Endodermal cell (in vitro differentiated cells): Measurements from ENCODE around the gene HSBP1L1. TPM values are rescaled to one million over a fixed set of nuclear protein-coding genes. Genes with fewer than 3 reads are reported as not detected.

Experiments used
- DNase-seq: peaks from one replicate; pipeline ENCODE4 v3.0.0-alpha.2; 2017
- H3K27ac ChIP-seq: 2 replicates; pipeline ENCODE4 v1.5.1; 2013; ENCODE audit warnings: mild to moderate bottlenecking, low read depth, low read length, moderate library complexity
- H3K27me3 ChIP-seq: 2 replicates; pipeline ENCODE4 v1.6.1; 2013; ENCODE audit warnings: mild to moderate bottlenecking, low read length, moderate library complexity; ENCODE audit not compliant: insufficient read depth, control insufficient read depth, poor library complexity, severe bottlenecking
- H3K36me3 ChIP-seq: 2 replicates; pipeline ENCODE4 v1.7.0; 2013; ENCODE audit warnings: mild to moderate bottlenecking, low read length, moderate library complexity; ENCODE audit not compliant: control insufficient read depth, insufficient read depth
- H3K4me1 ChIP-seq: one replicate; pipeline ENCODE4 v1.7.0; 2013; ENCODE audit warnings: low read length; ENCODE audit not compliant: control insufficient read depth, insufficient read depth
- H3K4me3 ChIP-seq: 2 replicates; pipeline ENCODE4 v1.5.1; 2013; ENCODE audit warnings: mild to moderate bottlenecking, low read length, moderate library complexity
- H3K9ac ChIP-seq: 2 replicates; pipeline ENCODE4 v1.6.1; 2013; ENCODE audit warnings: mild to moderate bottlenecking, low read length, moderate library complexity; ENCODE audit not compliant: poor library complexity, severe bottlenecking; ENCODE audit errors: extremely low read depth
- H3K9me3 ChIP-seq: 2 replicates; pipeline ENCODE4 v1.6.1; 2013; ENCODE audit warnings: mild to moderate bottlenecking, low read length, moderate library complexity; ENCODE audit not compliant: control insufficient read depth
- H3K27ac Mint-ChIP-seq: 2 replicates; pipeline ENCODE4 v1.8.0; 2020; ENCODE audit warnings: mixed read lengths
- H3K27me3 Mint-ChIP-seq: 2 replicates; pipeline ENCODE4 v1.8.0; 2021; ENCODE audit warnings: mild to moderate bottlenecking, mixed read lengths; ENCODE audit not compliant: insufficient read depth
- H3K36me3 Mint-ChIP-seq: 2 replicates; pipeline ENCODE4 v1.8.0; 2020; ENCODE audit warnings: low read depth, mixed read lengths
- H3K4me1 Mint-ChIP-seq: 2 replicates; pipeline ENCODE4 v1.8.0; 2020; ENCODE audit warnings: mixed read lengths
- H3K4me3 Mint-ChIP-seq: 2 replicates; pipeline ENCODE4 v1.8.0; 2020; ENCODE audit warnings: mild to moderate bottlenecking, moderate library complexity, mixed read lengths
- H3K9me3 Mint-ChIP-seq: 2 replicates; pipeline ENCODE4 v1.8.0; 2020; ENCODE audit warnings: mild to moderate bottlenecking, mixed read lengths
- CTCF ChIP-seq: fragments of 200-600 bp; sonication (generic); conservative IDR thresholded peaks from 2 replicates; pipeline ENCODE4 v1.5.0; 2021; ENCODE audit warnings: antibody characterized with exemption, mild to moderate bottlenecking
- WGBS, 2 experiments: methylation state at CpG; one replicate each; pipeline versions ENCODE4 v1.1.5 to v1.1.7; 2013; ENCODE audit warnings: missing lambda C conversion rate in 2 of 2, mixed read lengths in 1 of 2; ENCODE audit not compliant: insufficient coverage in 1 of 2, insufficient read length in 1 of 2; 5-methylcytosine and 5-hydroxymethylcytosine counted together
- total RNA-seq, 2 donors: library from RNA; stranded (reverse); fragmentation: NEBNext Ultra II Directional in 1 of 2; extraction: Animal tissue kit (Norgen Biotek cat#: 25700) in 1 of 2; gene quantifications; 2 replicates in 1 of 2; 3 replicates in 1 of 2; pipeline ENCODE4 v1.2.1, GENCODE V29; 2021

The HSBP1L1 gene
- total RNA-seq, 2 donors from 2014 or later = 2.6 to 2.7 TPM

DNA sequence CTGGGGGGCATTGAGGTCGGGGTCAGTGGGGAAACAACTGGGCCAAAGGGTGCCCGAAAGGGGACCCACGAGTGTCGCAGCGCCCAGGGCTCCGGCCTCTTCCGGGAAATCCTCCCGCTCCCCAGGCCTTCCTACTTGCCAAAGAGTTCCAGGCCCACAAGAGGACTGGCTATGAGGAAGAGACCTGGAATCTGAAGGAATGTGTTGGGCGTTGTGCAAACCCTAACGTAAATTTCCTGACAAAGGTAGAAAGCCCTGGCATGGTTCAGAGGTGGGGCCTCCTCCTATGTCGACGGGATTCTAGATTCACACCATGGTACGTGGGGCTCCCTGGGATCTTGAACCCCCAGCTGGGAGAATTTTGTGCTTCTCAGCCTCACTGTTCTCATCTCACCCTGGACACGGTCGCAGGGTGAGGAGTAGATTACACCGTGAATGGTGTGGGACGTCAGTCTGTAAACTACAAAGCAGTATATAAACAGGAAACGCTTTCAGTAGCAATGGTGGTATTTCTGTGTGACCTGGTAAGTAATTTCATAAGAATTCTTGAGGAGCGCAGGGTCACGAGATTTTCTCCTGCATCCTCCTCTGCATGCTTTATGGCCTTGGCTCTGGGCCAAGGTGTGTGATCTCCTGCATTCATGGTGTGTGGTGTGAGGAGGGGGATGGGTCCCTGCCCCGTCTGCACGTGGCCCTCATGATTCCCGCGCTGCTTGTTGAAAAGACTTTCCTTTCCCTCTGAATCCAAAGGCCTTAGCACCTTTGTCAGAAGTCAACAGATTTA lies 868 bp downstream of the HSBP1L1 start:
- Histone ChIP-seq H3K36me3 (peaks cover 13% of the 10 kb centered on the region), H3K27ac (no peak overlapping the region), H3K9ac (peak overlapping the region; percentile 66), H3K27me3 (peaks cover 7% of the 10 kb centered on the region), H3K4me3 (peak overlapping the region; percentile 64), H3K4me1 (peaks cover 4% of the 10 kb centered on the region), H3K9me3 (no peaks in the 10 kb centered on the region)
- Mint-ChIP-seq H3K4me3 (peak overlapping the region; percentile 37), H3K9me3 (peaks cover 2% of the 10 kb centered on the region), H3K36me3 (peaks cover 10% of the 10 kb centered on the region), H3K27ac (no peak overlapping the region), H3K27me3 (peaks cover 47% of the 10 kb centered on the region), H3K4me1 (peaks cover 10% of the 10 kb centered on the region)
- 67 to 71% methylated on average over 8 to 24 of the region's 24 CpGs for WGBS, 2 experiments
- peak; percentile 76 for DNase-seq
- TF ChIP-seq CTCF = no peak

DNA sequence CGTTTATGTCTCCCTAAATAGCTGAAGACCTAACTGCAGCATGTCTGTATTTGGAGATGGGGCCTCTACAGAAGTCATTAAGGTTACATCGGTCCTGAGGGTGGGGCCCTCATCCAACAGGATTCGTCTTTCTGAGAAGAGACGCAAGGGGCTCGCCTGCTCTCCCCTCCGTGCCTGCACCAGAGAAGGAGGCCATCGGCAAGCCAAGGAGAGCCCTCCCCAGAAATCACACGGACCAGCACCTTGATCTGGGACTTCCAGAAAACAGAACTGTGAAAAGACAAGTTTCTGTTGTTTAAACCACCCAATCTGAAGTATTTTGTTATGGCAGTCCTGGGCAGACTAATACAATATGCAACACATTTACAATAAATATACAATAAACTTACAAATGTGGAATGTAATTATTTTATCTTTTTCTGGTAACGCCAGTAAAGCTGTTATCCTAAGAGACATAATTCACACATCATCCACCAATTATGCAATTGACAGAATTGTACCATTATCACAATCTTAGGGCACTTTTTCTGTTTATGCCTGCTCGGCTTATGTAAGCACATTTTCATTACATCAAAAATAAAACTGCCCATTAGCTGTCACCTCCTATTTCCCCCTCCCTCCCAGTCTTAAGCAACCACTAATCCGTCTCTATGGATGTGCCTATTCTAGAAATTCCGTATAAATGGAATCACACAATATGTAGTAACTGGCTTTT lies 6.1 kb downstream of the HSBP1L1 start:
- Histone ChIP-seq H3K4me3 (no peak overlapping the region), H3K4me1 (no peaks in the 10 kb centered on the region), H3K9ac (no peak overlapping the region), H3K9me3 (no peaks in the 10 kb centered on the region), H3K36me3 (peaks cover 63% of the 10 kb centered on the region), H3K27ac (no peak overlapping the region), H3K27me3 (no peaks in the 10 kb centered on the region)
- Mint-ChIP-seq H3K9me3 (peaks cover under 1% of the 10 kb centered on the region), H3K4me1 (peaks cover 9% of the 10 kb centered on the region), H3K27ac (no peak overlapping the region), H3K36me3 (peaks cover 58% of the 10 kb centered on the region), H3K27me3 (peaks cover 3% of the 10 kb centered on the region), H3K4me3 (no peak overlapping the region)
- no peak for DNase-seq
- 95 to 96% methylated on average over 7 to 12 of the region's 12 CpGs for WGBS, 2 experiments
- no peak for TF ChIP-seq CTCF

DNA sequence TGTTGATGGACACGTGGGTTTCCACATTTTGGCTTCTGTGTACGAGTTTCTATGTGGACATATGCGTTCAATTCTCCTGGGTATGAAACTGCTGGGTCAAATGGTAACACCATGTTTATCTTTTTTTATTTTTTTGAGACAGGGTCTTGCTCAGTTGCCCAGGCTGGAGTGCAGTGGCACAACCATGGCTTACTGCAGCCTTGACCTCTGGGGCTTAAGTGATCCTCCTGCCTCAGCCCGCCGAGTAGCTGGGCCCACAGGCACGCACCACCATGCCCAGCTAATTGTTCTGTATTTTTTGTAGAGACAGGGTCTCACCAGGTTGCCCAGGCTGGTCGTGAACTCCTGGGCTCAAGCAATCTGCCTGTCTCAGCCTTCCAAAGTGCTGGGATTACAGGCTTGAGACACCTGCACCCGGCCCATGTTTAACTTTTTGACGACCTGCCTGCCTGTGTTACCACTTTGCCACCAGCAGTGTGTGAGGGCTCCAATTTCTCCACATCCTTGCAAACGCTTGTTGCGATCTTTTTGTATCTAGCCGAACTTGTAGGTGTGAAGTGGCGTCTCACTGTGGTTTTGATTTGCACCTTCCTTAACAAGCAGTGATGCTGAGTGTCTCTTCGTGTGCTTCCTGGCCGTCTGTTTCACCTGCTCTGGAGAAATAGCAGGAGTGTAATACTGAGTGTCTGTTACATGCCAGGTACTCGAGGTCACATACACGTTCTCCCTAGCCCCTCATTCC lies 6.9 kb downstream of the HSBP1L1 start:
- Mint-ChIP-seq H3K27ac (no peak overlapping the region), H3K4me1 (peaks cover 9% of the 10 kb centered on the region), H3K27me3 (peaks cover 2% of the 10 kb centered on the region), H3K4me3 (no peak overlapping the region), H3K9me3 (no peaks in the 10 kb centered on the region), H3K36me3 (peaks cover 64% of the 10 kb centered on the region)
- H3K27ac ChIP-seq = no peak overlapping the region
- peaks cover 70% of the 10 kb centered on the region for H3K36me3 ChIP-seq
- DNase-seq = no peak
- 90 to 94% methylated on average over 15 to 17 of the region's 17 CpGs for WGBS, 2 experiments
- no peak overlapping the region for H3K9ac ChIP-seq
- no peaks in the 10 kb centered on the region for H3K4me1 ChIP-seq
- no peaks in the 10 kb centered on the region for H3K9me3 ChIP-seq
- TF ChIP-seq CTCF = no peak
- H3K27me3 ChIP-seq = no peaks in the 10 kb centered on the region
- H3K4me3 ChIP-seq = no peak overlapping the region
